ENCODE data around the gene CCDC91.

GRCh38 chr12:28350502-28350901 is 160.2 kb downstream of the CCDC91 start:
- TF ChIP-seq CTCF (IDR thresholded peaks at IDR 0.05) (no peak), POLR2A (IDR thresholded peaks at IDR 0.05) (no peak)
